Kidney (tissue), 14 donors: Measurements from ENCODE around the gene APBA1. TPM values are rescaled to one million over a fixed set of nuclear protein-coding genes. Genes with fewer than 3 reads are reported as not detected.

Experiments
- DNase-seq, 5 donors: peaks; one replicate each; pipeline ENCODE4 v3.0.0-alpha.2; 2013 to 2020
- FAIRE-seq: peaks from 2 replicates; lab custom pipeline; 2012; peaks lifted over from hg19 to GRCh38; lab: Jason Lieb, UNC
- H3K27ac ChIP-seq, 2 donors: one replicate each; pipeline ENCODE4 v1.7.0; 2013; ENCODE audit warnings: low read depth in 2 of 2, low read length in 2 of 2, inconsistent platforms in 1 of 2
- H3K27me3 ChIP-seq: one replicate; pipeline ENCODE4 v1.7.1; 2013; ENCODE audit warnings: low read length, inconsistent platforms; ENCODE audit not compliant: control insufficient read depth, insufficient read depth
- H3K36me3 ChIP-seq, 3 donors: one replicate each; pipeline versions ENCODE4 v1.7.0 to v1.7.1; 2013; ENCODE audit warnings: low read length in 3 of 3, control low read depth in 1 of 3, inconsistent platforms in 1 of 3; ENCODE audit not compliant: insufficient read depth in 3 of 3, control insufficient read depth in 2 of 3
- H3K4me1 ChIP-seq, 3 donors: one replicate each; pipeline versions ENCODE4 v1.7.0 to v1.7.1; 2013; ENCODE audit warnings: low read length in 3 of 3, inconsistent platforms in 1 of 3, low read depth in 1 of 3; ENCODE audit not compliant: control insufficient read depth in 2 of 3, insufficient read depth in 2 of 3
- H3K4me3 ChIP-seq, 3 donors: one replicate each; pipeline versions ENCODE4 v1.7.0 to v1.8.1; 2013; ENCODE audit warnings: low read length in 3 of 3, control low read depth in 1 of 3, inconsistent platforms in 1 of 3
- H3K9ac ChIP-seq, 3 donors: one replicate each; pipeline versions ENCODE4 v1.7.0 to v1.7.1; 2013; ENCODE audit warnings: low read length in 3 of 3, control low read depth in 1 of 3, inconsistent platforms in 1 of 3
- H3K9me3 ChIP-seq, 3 donors: one replicate each; pipeline versions ENCODE4 v1.7.0 to v1.7.1; 2013; ENCODE audit warnings: low read length in 3 of 3, control low read depth in 1 of 3, inconsistent platforms in 1 of 3; ENCODE audit not compliant: control insufficient read depth in 2 of 3, insufficient read depth in 1 of 3
- CTCF ChIP-seq: IDR thresholded peaks from 3 replicates; pipeline ENCODE4 v1.5.1; 2012; ENCODE audit warnings: mild to moderate bottlenecking, moderate library complexity, borderline replicate concordance; ENCODE audit not compliant: insufficient read depth; ENCODE audit errors: extremely low read depth
- intact Hi-C: fragments of 100-400 bp; cut with DNase I; formaldehyde crosslinking; loops from one replicate; pipeline ENCODE4 v1.11.1; 2022
- polyA plus RNA-seq: library from polyadenylated mRNA; stranded (reverse); fragments of 350-450 nt; fragmentation: Illumina TruSeq; extraction: RNeasy Lipid Tissue Mini Kit (QIAGEN cat#74804); gene quantifications from one replicate; pipeline ENCODE4 v1.2.3, GENCODE V29; 2014; ENCODE audit warnings: low read depth, low replicate concordance; ENCODE audit not compliant: insufficient read depth
- total RNA-seq: library from RNA; stranded (reverse); fragmentation: NEBNext Ultra II Directional; extraction: Animal tissue kit (Norgen Biotek cat#: 25700); gene quantifications from one replicate; pipeline ENCODE4 v1.2.1, GENCODE V29; 2021
- donor health status: control.
- donor health status: control.
- donor health status: control.
- donor health status: control.
- donor health status: control.
- donor health status: DM: yes; HTN: yes; CAD: no.
- donor health status: Normal renal cell carcinoma (clear cell type).

The APBA1 gene
- total and polyA plus RNA-seq, 2 donors from 2014 or later = 1.3 to 5.1 TPM

- H3K27me3 ChIP-seq = no peaks in the 10 kb centered on the region
- intact Hi-C loops = no loop called here
- H3K36me3 ChIP-seq = no peaks in the 10 kb centered on the region
- FAIRE-seq = no peak
- H3K27ac ChIP-seq = no peak overlapping the region
- H3K9ac ChIP-seq = no peak overlapping the region
- H3K9me3 ChIP-seq = no peaks in the 10 kb centered on the region
- H3K4me3 ChIP-seq = no peak overlapping the region
- TF ChIP-seq CTCF = no peak
- no peak for DNase-seq
- no peaks in the 10 kb centered on the region for H3K4me1 ChIP-seq
Observed at GRCh38 chr9:69637193-69637816, 34.9 kb downstream of the APBA1 start.

GRCh38 chr9:69633716-69634115 is 38.5 kb downstream of the APBA1 start:
- Histone ChIP-seq H3K9me3 (no peaks in the 10 kb centered on the region), H3K4me1 (no peaks in the 10 kb centered on the region), H3K9ac (no peak overlapping the region), H3K27me3 (no peaks in the 10 kb centered on the region), H3K36me3 (no peaks in the 10 kb centered on the region), H3K27ac (no peak overlapping the region), H3K4me3 (no peak overlapping the region)
- DNase-seq = no peak
- no peak for FAIRE-seq
- intact Hi-C loops = no loop called here
- TF ChIP-seq CTCF = no peak

- H3K27ac ChIP-seq = no peak overlapping the region
- H3K9ac ChIP-seq = no peak overlapping the region
- intact Hi-C loops = no loop called here
- no peaks in the 10 kb centered on the region for H3K36me3 ChIP-seq
- no peaks in the 10 kb centered on the region for H3K9me3 ChIP-seq
- FAIRE-seq (no peak), DNase-seq (no peak)
- H3K4me1 ChIP-seq = no peaks in the 10 kb centered on the region
- TF ChIP-seq CTCF = no peak
- H3K27me3 ChIP-seq = no peaks in the 10 kb centered on the region
- H3K4me3 ChIP-seq = no peak overlapping the region
Observed at GRCh38 chr9:69632768-69633167, 39.4 kb downstream of the APBA1 start.

GRCh38 chr9:69627281-69627680 is 44.9 kb downstream of the APBA1 start:
- intact Hi-C loops = no loop called here
- H3K4me3 ChIP-seq = no peak overlapping the region
- DNase-seq = no peak
- no peak for TF ChIP-seq CTCF
- no peaks in the 10 kb centered on the region for H3K9me3 ChIP-seq
- FAIRE-seq = no peak
- H3K4me1 ChIP-seq = no peaks in the 10 kb centered on the region
- H3K9ac ChIP-seq = no peak overlapping the region
- no peak overlapping the region for H3K27ac ChIP-seq
- H3K36me3 ChIP-seq = no peaks in the 10 kb centered on the region
- H3K27me3 ChIP-seq = no peaks in the 10 kb centered on the region
